ENCODE data around the gene MAP2K5. TPM values are rescaled to one million over a fixed set of nuclear protein-coding genes. Genes with fewer than 3 reads are reported as not detected.

Gene MAP2K5
- total and polyA plus RNA-seq, 9 of the 15 experiments (the other 6 are each of a cell fraction or from before 2014, with no cell fraction given): 0.41 to 16.5 (median 7.5) TPM

GRCh38 chr15:67524235-67524634 lies 18.3 kb upstream of the MAP2K5 start:
- Histone ChIP-seq H3K79me2 (ENCODE audit: control insufficient read depth, insufficient read depth, low read length) (peaks cover 44% of the 10 kb centered on the region), H3K4me2 (ENCODE audit: insufficient read depth, low read length) (no peak overlapping the region), H4K20me1 (replicated peaks; ENCODE audit: control insufficient read depth, insufficient read depth, low read length) (no peaks in the 10 kb centered on the region), H3K9ac (ENCODE audit: insufficient read depth in 1 of 2, low read depth in 2 of 2, low read length in 2 of 2) (no peak overlapping the region), H3K9me1 (ENCODE audit: control insufficient read depth, insufficient read depth, low read length) (no peaks in the 10 kb centered on the region), H3K27me3 (ENCODE audit: control insufficient read depth in 2 of 2, insufficient read depth in 2 of 2, low read length in 2 of 2) (no peaks in the 10 kb centered on the region), H3K27ac (ENCODE audit: extremely low read depth, low read depth, low read length) (no peak overlapping the region), H2AFZ (ENCODE audit: low read depth, low read length) (no peak overlapping the region), H3K4me3 (no peak overlapping the region), H3K9me3 (replicated peaks; ENCODE audit: control insufficient read depth, insufficient read depth, low read depth, low read length) (no peaks in the 10 kb centered on the region), H3K4me1 (replicated peaks in 1 of 2; ENCODE audit: control insufficient read depth in 2 of 2, insufficient read depth in 2 of 2, low read length in 2 of 2) (peaks cover 3 to 13% of the 10 kb centered on the region in 2 experiments; a peak in 3 of 5 replicates), H3K36me3 (ENCODE audit: control insufficient read depth, insufficient read depth, low read length) (peaks cover 22% of the 10 kb centered on the region; the same call in 2 of the 3 replicates)
- in situ Hi-C loops (cut with MboI): no loop called here
- DNase-seq (ENCODE audit: extremely low read depth in 1 of 4, low spot score in 3 of 4): no peak
- TF ChIP-seq STAT5A (IDR thresholded peaks at IDR 0.05; ENCODE audit: borderline replicate concordance, low read length) (no peak), E2F4 (CRISPR knock-in tag; IDR thresholded peaks at IDR 0.05; ENCODE audit: low read depth) (no peak)
- no peak for FAIRE-seq
- BruUV-seq (replicated peaks): no TSS peak
- ATAC-seq: no peak
- CTCF ChIA-PET (ENCODE audit: low intra/inter-chr PET ratio): no interaction called here
- intact Hi-C loops (cut with micrococcal nuclease): no loop called here
- POLR2A ChIA-PET: interaction anchor here (1.1 to 1.3 kb wide), 2 partner anchors 9 to 18 kb away, joined by 3 to 5 read pairs; partner anchors contain the start of gene MAP2K5

GRCh38 chr15:67528513-67528912 lies 14.0 kb upstream of the MAP2K5 start:
- H3K9ac ChIP-seq (ENCODE audit: insufficient read depth in 1 of 2, low read depth in 2 of 2, low read length in 2 of 2): no peak overlapping the region
- DNase-seq (ENCODE audit: extremely low read depth in 1 of 4, low spot score in 3 of 4): no peak
- no TSS peak for BruUV-seq (replicated peaks)
- H3K4me3 ChIP-seq: no peak overlapping the region
- CTCF ChIA-PET (ENCODE audit: low intra/inter-chr PET ratio): no interaction called here
- no peaks in the 10 kb centered on the region; a peak in 1 of 5 replicates for H3K4me1 ChIP-seq (replicated peaks in 1 of 2; ENCODE audit: control insufficient read depth in 2 of 2, insufficient read depth in 2 of 2, low read length in 2 of 2)
- 93% methylated on average over 3 of the region's 3 CpGs for WGBS (ENCODE audit: insufficient coverage, low coverage, missing lambda C conversion rate)
- H3K27me3 ChIP-seq (ENCODE audit: control insufficient read depth in 2 of 2, insufficient read depth in 2 of 2, low read length in 2 of 2): no peaks in the 10 kb centered on the region
- intact Hi-C loops (cut with micrococcal nuclease) (no loop called here), in situ Hi-C loops (cut with MboI) (no loop called here)
- no peaks in the 10 kb centered on the region for H3K9me1 ChIP-seq (ENCODE audit: control insufficient read depth, insufficient read depth, low read length)
- H2AFZ ChIP-seq (ENCODE audit: low read depth, low read length): no peak overlapping the region
- ATAC-seq: no peak
- H3K36me3 ChIP-seq (ENCODE audit: control insufficient read depth, insufficient read depth, low read length): peaks cover 22% of the 10 kb centered on the region; the same call in 2 of the 3 replicates
- H3K27ac ChIP-seq (ENCODE audit: extremely low read depth, low read depth, low read length): no peak overlapping the region
- POLR2A ChIA-PET: interaction anchor here (1.1 to 3.6 kb wide), 4 partner anchors 7 to 17 kb away, joined by 3 to 7 read pairs (median 6); partner anchors contain the start of genes C15orf61 and MAP2K5
- H3K79me2 ChIP-seq (ENCODE audit: control insufficient read depth, insufficient read depth, low read length): peaks cover 20% of the 10 kb centered on the region
- H3K9me3 ChIP-seq (replicated peaks; ENCODE audit: control insufficient read depth, insufficient read depth, low read depth, low read length): no peaks in the 10 kb centered on the region
- no peaks in the 10 kb centered on the region for H4K20me1 ChIP-seq (replicated peaks; ENCODE audit: control insufficient read depth, insufficient read depth, low read length)
- no peak overlapping the region for H3K4me2 ChIP-seq (ENCODE audit: insufficient read depth, low read length)
- TF ChIP-seq ZNF785 (CRISPR knock-in tag; IDR thresholded peaks at IDR 0.05) (no peak), HMBOX1 (IDR thresholded peaks at IDR 0.05) (no peak), TBP (optimal IDR thresholded peaks at IDR 0.05; ENCODE audit: low read depth, low read length) (no peak), NR3C1 (CRISPR knock-in tag; IDR thresholded peaks at IDR 0.05) (no peak), ZNF79 (CRISPR knock-in tag; IDR thresholded peaks at IDR 0.05; ENCODE audit: low read depth) (no peak), NFIX (CRISPR knock-in tag; IDR thresholded peaks at IDR 0.05; ENCODE audit: low read depth) (no peak)
- FAIRE-seq: no peak
